ENCODE data around the gene GDF3. TPM values are rescaled to one million over a fixed set of nuclear protein-coding genes. Genes with fewer than 3 reads are reported as not detected.

GDF3 gene
- total RNA-seq, 3 donors from 2014 or later: not detected

DNA sequence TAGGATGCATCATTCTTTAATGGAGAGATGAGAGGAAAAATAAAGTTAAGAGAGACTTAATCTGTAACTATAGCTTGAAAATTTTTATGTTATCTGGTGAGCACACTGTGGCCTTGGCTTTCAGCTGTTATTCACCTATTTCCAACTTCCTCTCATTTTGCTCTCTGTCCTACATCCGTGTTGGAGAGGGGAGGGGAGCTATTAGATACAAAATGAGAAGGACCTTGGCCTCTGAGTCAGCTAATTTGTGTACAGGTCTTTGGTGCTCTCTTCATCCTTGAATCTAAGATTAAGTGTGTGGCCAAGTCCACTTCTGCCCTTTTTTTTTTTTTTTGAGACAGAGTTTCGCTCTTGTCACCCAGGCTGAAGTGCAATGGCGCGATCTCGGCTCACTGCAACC, 29.0 kb downstream of the GDF3 start:
- TF ChIP-seq, protein P1, sequence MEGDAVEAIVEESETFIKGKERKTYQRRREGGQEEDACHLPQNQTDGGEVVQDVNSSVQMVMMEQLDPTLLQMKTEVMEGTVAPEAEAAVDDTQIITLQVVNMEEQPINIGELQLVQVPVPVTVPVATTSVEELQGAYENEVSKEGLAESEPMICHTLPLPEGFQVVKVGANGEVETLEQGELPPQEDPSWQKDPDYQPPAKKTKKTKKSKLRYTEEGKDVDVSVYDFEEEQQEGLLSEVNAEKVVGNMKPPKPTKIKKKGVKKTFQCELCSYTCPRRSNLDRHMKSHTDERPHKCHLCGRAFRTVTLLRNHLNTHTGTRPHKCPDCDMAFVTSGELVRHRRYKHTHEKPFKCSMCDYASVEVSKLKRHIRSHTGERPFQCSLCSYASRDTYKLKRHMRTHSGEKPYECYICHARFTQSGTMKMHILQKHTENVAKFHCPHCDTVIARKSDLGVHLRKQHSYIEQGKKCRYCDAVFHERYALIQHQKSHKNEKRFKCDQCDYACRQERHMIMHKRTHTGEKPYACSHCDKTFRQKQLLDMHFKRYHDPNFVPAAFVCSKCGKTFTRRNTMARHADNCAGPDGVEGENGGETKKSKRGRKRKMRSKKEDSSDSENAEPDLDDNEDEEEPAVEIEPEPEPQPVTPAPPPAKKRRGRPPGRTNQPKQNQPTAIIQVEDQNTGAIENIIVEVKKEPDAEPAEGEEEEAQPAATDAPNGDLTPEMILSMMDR (IDR thresholded peaks at IDR 0.05): no peak
- Histone ChIP-seq H3K4me1 (ENCODE audit: low read depth) (no peaks in the 10 kb centered on the region), H3K36me3 (ENCODE audit: low read depth) (no peaks in the 10 kb centered on the region), H3K9me3 (no peaks in the 10 kb centered on the region), H3K4me3 (no peak overlapping the region)
- intact Hi-C loops (cut with DNase I, micrococcal nuclease): no loop called here
- DNase-seq: peak in 1 of 3 donors; percentile 8
- peak; percentile 84 for ATAC-seq

DNA sequence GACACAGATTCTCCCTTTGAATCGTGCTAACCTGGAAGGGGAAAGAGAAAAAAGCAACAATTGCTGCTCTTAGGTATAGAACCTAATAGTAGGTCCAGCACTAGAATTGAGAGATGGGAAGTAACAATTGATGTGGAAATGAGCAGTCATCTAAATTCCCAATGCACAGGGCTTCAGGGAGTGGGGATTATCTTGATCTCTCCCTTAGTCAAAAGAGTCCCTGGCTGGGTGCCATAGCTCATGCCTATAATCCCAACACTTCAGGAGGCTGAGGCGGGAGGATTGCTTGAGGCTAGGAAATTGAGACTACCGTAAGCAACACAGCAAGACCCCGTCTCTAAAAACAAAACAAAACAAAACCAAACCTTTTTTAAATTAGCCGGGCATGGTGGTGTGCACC, 33.8 kb downstream of the GDF3 start:
- Histone ChIP-seq H3K4me1 (ENCODE audit: low read depth) (no peaks in the 10 kb centered on the region), H3K4me3 (no peak overlapping the region), H3K9me3 (no peaks in the 10 kb centered on the region), H3K36me3 (ENCODE audit: low read depth) (no peaks in the 10 kb centered on the region)
- ATAC-seq (no peak), DNase-seq (no peak)
- intact Hi-C loops (cut with DNase I, micrococcal nuclease): no loop called here
- TF ChIP-seq, protein P1 (IDR thresholded peaks at IDR 0.05): no peak

DNA sequence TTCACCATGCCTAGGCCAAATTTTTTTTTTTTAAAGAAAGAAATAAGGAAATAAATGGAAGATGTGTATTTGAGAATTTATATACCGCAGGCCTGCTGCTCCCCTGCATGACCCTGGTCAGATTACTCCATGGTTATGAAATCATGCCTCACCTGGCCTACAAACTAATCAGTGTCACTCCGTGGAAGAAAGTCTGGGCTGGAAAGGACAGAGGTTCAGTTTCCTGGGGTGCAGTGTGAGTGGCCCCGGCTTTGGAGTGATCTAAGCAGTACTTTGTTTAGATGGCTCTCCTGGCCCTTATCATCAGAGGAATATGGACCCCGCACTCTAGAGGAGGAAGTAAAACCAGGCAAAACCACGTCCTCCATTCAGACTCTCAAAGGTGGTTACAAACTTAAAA, 39.5 kb downstream of the GDF3 start:
- TF ChIP-seq, protein P1 (IDR thresholded peaks at IDR 0.05): no peak
- no peaks in the 10 kb centered on the region for H3K36me3 ChIP-seq (ENCODE audit: low read depth)
- H3K4me1 ChIP-seq (ENCODE audit: low read depth): no peaks in the 10 kb centered on the region
- no peaks in the 10 kb centered on the region for H3K9me3 ChIP-seq
- intact Hi-C loops (cut with DNase I, micrococcal nuclease): no loop called here
- no peak for ATAC-seq
- H3K4me3 ChIP-seq: no peak overlapping the region
- DNase-seq: no peak

DNA sequence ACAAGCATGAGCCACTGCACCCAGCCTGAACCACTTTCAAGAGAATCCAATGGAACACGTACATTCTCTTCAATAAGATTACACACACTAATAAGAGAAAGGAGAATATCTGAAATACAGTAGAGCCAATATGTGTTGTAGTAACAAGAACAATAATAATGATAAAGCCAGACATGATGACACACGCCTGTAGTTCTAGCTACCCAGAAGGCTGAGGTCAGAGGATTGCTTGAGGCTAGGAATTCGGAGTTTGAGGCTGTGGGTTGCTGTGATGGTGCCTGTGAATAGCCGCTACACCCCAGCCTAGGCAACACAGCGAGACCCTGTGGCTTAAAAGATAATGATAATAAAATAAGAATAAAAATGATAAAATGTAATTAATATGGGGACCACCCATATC, 45.5 kb downstream of the GDF3 start:
- no peaks in the 10 kb centered on the region for H3K9me3 ChIP-seq
- DNase-seq: no peak
- TF ChIP-seq, protein P1 (IDR thresholded peaks at IDR 0.05): no peak

DNA sequence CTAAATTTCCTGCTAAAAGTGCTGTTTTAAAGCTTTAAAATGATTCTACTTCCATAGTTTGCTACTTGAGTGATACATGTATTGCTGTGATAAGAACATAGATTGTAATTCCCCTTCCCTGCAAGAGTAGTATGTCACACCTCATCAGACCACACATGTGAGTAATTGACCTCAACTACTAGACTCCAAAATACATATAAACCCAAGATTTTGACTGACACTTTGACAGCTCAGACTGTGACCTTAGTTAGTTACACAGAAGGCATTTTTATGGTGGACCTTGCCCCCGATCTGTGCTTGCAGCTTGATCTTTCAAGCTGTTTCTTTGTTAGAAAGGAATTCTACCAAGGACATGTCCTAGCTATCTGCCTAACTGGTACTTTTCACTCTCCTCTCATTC, 48.5 kb downstream of the GDF3 start:
- no peaks in the 10 kb centered on the region for H3K9me3 ChIP-seq
- H3K4me3 ChIP-seq: no peak overlapping the region
- no peaks in the 10 kb centered on the region for H3K4me1 ChIP-seq (ENCODE audit: low read depth)
- no peaks in the 10 kb centered on the region for H3K36me3 ChIP-seq (ENCODE audit: low read depth)
- DNase-seq (no peak), ATAC-seq (no peak)
- TF ChIP-seq, protein P1 (IDR thresholded peaks at IDR 0.05): no peak
- intact Hi-C loops (cut with DNase I, micrococcal nuclease): no loop called here

More for the DNA sequence above, 45.5 kb downstream of the GDF3 start:
- intact Hi-C loops (cut with DNase I, micrococcal nuclease): no loop called here
- Histone ChIP-seq H3K36me3 (ENCODE audit: low read depth) (no peaks in the 10 kb centered on the region), H3K4me3 (no peak overlapping the region), H3K4me1 (ENCODE audit: low read depth) (no peaks in the 10 kb centered on the region)
- no peak for ATAC-seq

DNA sequence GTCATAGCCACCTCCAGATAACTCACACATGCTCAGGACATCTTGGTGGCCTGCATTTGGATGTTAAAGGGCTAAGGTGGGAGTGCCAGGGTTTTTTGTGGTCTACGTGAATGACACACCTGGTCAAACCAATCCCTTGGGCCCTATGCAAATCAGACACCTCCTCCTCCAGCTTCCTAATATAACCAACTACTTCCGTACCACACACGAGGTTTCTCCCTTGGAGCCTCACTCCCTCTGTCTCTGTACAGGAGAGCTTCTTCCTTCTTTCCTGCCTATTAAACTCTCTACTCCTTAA, 49.4 kb downstream of the GDF3 start:
- no peak for DNase-seq
- no peak for ATAC-seq
- Histone ChIP-seq H3K36me3 (ENCODE audit: low read depth) (no peaks in the 10 kb centered on the region), H3K4me3 (no peak overlapping the region), H3K4me1 (ENCODE audit: low read depth) (no peaks in the 10 kb centered on the region), H3K9me3 (no peaks in the 10 kb centered on the region)
- TF ChIP-seq, protein P1 (IDR thresholded peaks at IDR 0.05): no peak
- intact Hi-C loops (cut with DNase I, micrococcal nuclease): no loop called here
